ENCODE results near the gene SCGB1C1. TPM values are rescaled to one million over a fixed set of nuclear protein-coding genes. Genes with fewer than 3 reads are reported as not detected.
A peak's percentile ranks its signal among the peaks of the same experiment; 100 is the strongest.

SCGB1C1 gene
- total RNA-seq, 1 donor from 2014 or later, result 0.55 TPM

- DNase-seq (ENCODE audit: low read depth), result no peak
Observed at GRCh38 chr11:205221-206001, 12.5 kb downstream of the SCGB1C1 start.

- no peak for DNase-seq (ENCODE audit: low read depth)
Observed at GRCh38 chr11:206002-206384, 13.1 kb downstream of the SCGB1C1 start.

- DNase-seq (ENCODE audit: low read depth), result no peak
Observed at GRCh38 chr11:206526-207207, 13.8 kb downstream of the SCGB1C1 start.

- peak; percentile 96 for DNase-seq (ENCODE audit: low read depth)
Observed at GRCh38 chr11:207208-207862, 14.5 kb downstream of the SCGB1C1 start, which contains the start of the genes BET1L and RIC8A. Gene BET1L (minus strand): TSS chr11:207399. CDS start chr11:207321, 78 bp downstream. Gene RIC8A (plus strand): TSS chr11:207708. CDS start chr11:208855, 1,147 bp downstream.

- DNase-seq (ENCODE audit: low read depth), result peak; percentile 16
Observed at GRCh38 chr11:207863-208180, 14.9 kb downstream of the SCGB1C1 start.

GRCh38 chr11:208181-208916 is 15.5 kb downstream of the SCGB1C1 start:
- peak; percentile 22 for DNase-seq (ENCODE audit: low read depth)

- DNase-seq (ENCODE audit: low read depth), result no peak
Observed at GRCh38 chr11:208917-209260, 16.0 kb downstream of the SCGB1C1 start.

GRCh38 chr11:209275-210121 is 16.6 kb downstream of the SCGB1C1 start:
- DNase-seq (ENCODE audit: low read depth), result no peak

- DNase-seq (ENCODE audit: low read depth), result peak; percentile 60
Observed at GRCh38 chr11:210122-210802, 17.4 kb downstream of the SCGB1C1 start.

- DNase-seq (ENCODE audit: low read depth), result no peak
Observed at GRCh38 chr11:210803-211180, 17.9 kb downstream of the SCGB1C1 start.

GRCh38 chr11:211295-211694 is 18.4 kb downstream of the SCGB1C1 start:
- no peak for DNase-seq (ENCODE audit: low read depth)

GRCh38 chr11:211741-212140 is 18.9 kb downstream of the SCGB1C1 start:
- DNase-seq (ENCODE audit: low read depth), result no peak

- no peak for DNase-seq (ENCODE audit: low read depth)
Observed at GRCh38 chr11:212150-213100, 19.5 kb downstream of the SCGB1C1 start.

- no peak for DNase-seq (ENCODE audit: low read depth)
Observed at GRCh38 chr11:213111-213510, 20.2 kb downstream of the SCGB1C1 start.

GRCh38 chr11:214083-214482 is 21.2 kb downstream of the SCGB1C1 start:
- DNase-seq (ENCODE audit: low read depth), result no peak

- no peak for DNase-seq (ENCODE audit: low read depth)
Observed at GRCh38 chr11:215581-216037, 22.7 kb downstream of the SCGB1C1 start.

- DNase-seq (ENCODE audit: low read depth), result no peak
Observed at GRCh38 chr11:216081-216974, 23.4 kb downstream of the SCGB1C1 start.

GRCh38 chr11:217704-218103 is 24.8 kb downstream of the SCGB1C1 start:
- DNase-seq (ENCODE audit: low read depth), result no peak

Data from renal cortical epithelial cell (primary cell).